Activated naive CD8-positive, alpha-beta T cell treated with anti-CD3 and anti-CD28 coated beads, Interleukin-2, amount 50 U/mL, for 24 hours (primary cell): ENCODE measurements around the gene GAB2.

Experiments used
- ATAC-seq: fragments of 150-1000 bp; cut with Tn5 transposase; one replicate; pipeline ENCODE4 v1.10.0; 2021
- DNase-seq: peaks from one replicate; pipeline ENCODE4 v3.0.0; 2021
- H3K27ac Mint-ChIP-seq: one replicate; pipeline ENCODE4 v1.8.0; 2021; ENCODE audit warnings: mild to moderate bottlenecking, mixed read lengths
- H3K27me3 Mint-ChIP-seq: one replicate; pipeline ENCODE4 v1.8.0; 2021; ENCODE audit warnings: mixed read lengths
- H3K36me3 Mint-ChIP-seq: one replicate; pipeline ENCODE4 v1.8.0; 2021; ENCODE audit warnings: low read depth, mixed read lengths
- H3K4me1 Mint-ChIP-seq: one replicate; pipeline ENCODE4 v1.8.0; 2021; ENCODE audit warnings: mixed read lengths
- H3K4me3 Mint-ChIP-seq: one replicate; pipeline ENCODE4 v1.8.0; 2021; ENCODE audit warnings: mild to moderate bottlenecking, moderate library complexity, mixed read lengths
- H3K9me3 Mint-ChIP-seq: one replicate; pipeline ENCODE4 v1.8.0; 2021; ENCODE audit warnings: mixed read lengths

GAB2 gene

GRCh38 chr11:78351979-78352841, 65.4 kb downstream of the GAB2 start:
- H3K9me3 Mint-ChIP-seq, result no peaks in the 10 kb centered on the region
- no peak for ATAC-seq
- H3K27ac Mint-ChIP-seq, result no peak overlapping the region
- DNase-seq, result no peak
- no peak overlapping the region for H3K4me3 Mint-ChIP-seq
- H3K4me1 Mint-ChIP-seq, result peaks cover 26% of the 10 kb centered on the region
- no peaks in the 10 kb centered on the region for H3K27me3 Mint-ChIP-seq
- H3K36me3 Mint-ChIP-seq, result no peaks in the 10 kb centered on the region

GRCh38 chr11:78351193-78351592, 66.4 kb downstream of the GAB2 start:
- H3K27ac Mint-ChIP-seq, result peak overlapping the region; percentile 20
- H3K4me3 Mint-ChIP-seq, result no peak overlapping the region
- ATAC-seq, result no peak

GRCh38 chr11:78350646-78351165, 66.9 kb downstream of the GAB2 start:
- Mint-ChIP-seq H3K9me3 (no peaks in the 10 kb centered on the region), H3K4me1 (peaks cover 26% of the 10 kb centered on the region), H3K27ac (peak overlapping the region; percentile 20), H3K4me3 (no peak overlapping the region), H3K36me3 (no peaks in the 10 kb centered on the region), H3K27me3 (no peaks in the 10 kb centered on the region)
- no peak for ATAC-seq
- DNase-seq, result no peak

More at GRCh38 chr11:78351193-78351592, 66.4 kb downstream of the GAB2 start:
- H3K9me3 Mint-ChIP-seq, result no peaks in the 10 kb centered on the region
- no peak for DNase-seq
- H3K4me1 Mint-ChIP-seq, result peaks cover 26% of the 10 kb centered on the region
- no peaks in the 10 kb centered on the region for H3K27me3 Mint-ChIP-seq
- H3K36me3 Mint-ChIP-seq, result no peaks in the 10 kb centered on the region

GRCh38 chr11:78350091-78350645, 67.5 kb downstream of the GAB2 start:
- ATAC-seq (no peak), DNase-seq (no peak)
- Mint-ChIP-seq H3K9me3 (no peaks in the 10 kb centered on the region), H3K36me3 (no peaks in the 10 kb centered on the region), H3K4me3 (peak overlapping the region; percentile 19), H3K27ac (peak overlapping the region; percentile 29), H3K27me3 (no peaks in the 10 kb centered on the region), H3K4me1 (peaks cover 26% of the 10 kb centered on the region)

GRCh38 chr11:78349624-78350023, 68.0 kb downstream of the GAB2 start:
- H3K27ac Mint-ChIP-seq, result no peak overlapping the region
- H3K9me3 Mint-ChIP-seq, result no peaks in the 10 kb centered on the region
- H3K4me3 Mint-ChIP-seq, result no peak overlapping the region
- DNase-seq (no peak), ATAC-seq (no peak)
- no peaks in the 10 kb centered on the region for H3K27me3 Mint-ChIP-seq
- H3K36me3 Mint-ChIP-seq, result no peaks in the 10 kb centered on the region
- H3K4me1 Mint-ChIP-seq, result peaks cover 26% of the 10 kb centered on the region

- Mint-ChIP-seq H3K4me3 (no peak overlapping the region), H3K9me3 (no peaks in the 10 kb centered on the region), H3K27me3 (no peaks in the 10 kb centered on the region), H3K36me3 (no peaks in the 10 kb centered on the region), H3K27ac (no peak overlapping the region), H3K4me1 (peaks cover 26% of the 10 kb centered on the region)
- DNase-seq (no peak), ATAC-seq (no peak)
Measured at GRCh38 chr11:78349114-78349513, 68.5 kb downstream of the GAB2 start.

- no peaks in the 10 kb centered on the region for H3K36me3 Mint-ChIP-seq
- H3K4me1 Mint-ChIP-seq, result peaks cover 26% of the 10 kb centered on the region
- H3K27ac Mint-ChIP-seq, result no peak overlapping the region
- no peak overlapping the region for H3K4me3 Mint-ChIP-seq
- ATAC-seq (no peak), DNase-seq (no peak)
- H3K27me3 Mint-ChIP-seq, result no peaks in the 10 kb centered on the region
- no peaks in the 10 kb centered on the region for H3K9me3 Mint-ChIP-seq
Measured at GRCh38 chr11:78347956-78348355, 69.7 kb downstream of the GAB2 start.

GRCh38 chr11:78346799-78347198, 70.8 kb downstream of the GAB2 start:
- Mint-ChIP-seq H3K4me1 (peaks cover 24% of the 10 kb centered on the region), H3K27me3 (peaks cover 3% of the 10 kb centered on the region), H3K9me3 (no peaks in the 10 kb centered on the region), H3K4me3 (no peak overlapping the region), H3K36me3 (no peaks in the 10 kb centered on the region), H3K27ac (no peak overlapping the region)
- no peak for DNase-seq
- no peak for ATAC-seq

GRCh38 chr11:78345450-78345849, 72.2 kb downstream of the GAB2 start:
- H3K9me3 Mint-ChIP-seq, result no peaks in the 10 kb centered on the region
- peaks cover 7% of the 10 kb centered on the region for H3K27me3 Mint-ChIP-seq
- peaks cover 20% of the 10 kb centered on the region for H3K4me1 Mint-ChIP-seq
- DNase-seq (no peak), ATAC-seq (no peak)
- no peak overlapping the region for H3K4me3 Mint-ChIP-seq
- H3K36me3 Mint-ChIP-seq, result no peaks in the 10 kb centered on the region
- H3K27ac Mint-ChIP-seq, result no peak overlapping the region

GRCh38 chr11:78344676-78345075, 72.9 kb downstream of the GAB2 start:
- Mint-ChIP-seq H3K36me3 (no peaks in the 10 kb centered on the region), H3K4me3 (no peak overlapping the region), H3K27ac (no peak overlapping the region), H3K27me3 (peaks cover 7% of the 10 kb centered on the region), H3K4me1 (peaks cover 18% of the 10 kb centered on the region), H3K9me3 (no peaks in the 10 kb centered on the region)
- ATAC-seq, result no peak
- no peak for DNase-seq

GRCh38 chr11:78344094-78344493, 73.5 kb downstream of the GAB2 start:
- Mint-ChIP-seq H3K4me1 (peaks cover 19% of the 10 kb centered on the region), H3K27me3 (peaks cover 7% of the 10 kb centered on the region), H3K4me3 (no peak overlapping the region), H3K9me3 (no peaks in the 10 kb centered on the region), H3K36me3 (no peaks in the 10 kb centered on the region), H3K27ac (no peak overlapping the region)
- no peak for DNase-seq
- ATAC-seq, result no peak

GRCh38 chr11:78343303-78343702, 74.3 kb downstream of the GAB2 start:
- no peaks in the 10 kb centered on the region for H3K9me3 Mint-ChIP-seq
- no peaks in the 10 kb centered on the region for H3K36me3 Mint-ChIP-seq
- ATAC-seq, result no peak
- H3K27ac Mint-ChIP-seq, result no peak overlapping the region
- peaks cover 14% of the 10 kb centered on the region for H3K4me1 Mint-ChIP-seq
- peaks cover 7% of the 10 kb centered on the region for H3K27me3 Mint-ChIP-seq
- no peak overlapping the region for H3K4me3 Mint-ChIP-seq
- DNase-seq, result no peak

- H3K9me3 Mint-ChIP-seq, result no peaks in the 10 kb centered on the region
- no peak for DNase-seq
- no peak overlapping the region for H3K27ac Mint-ChIP-seq
- no peaks in the 10 kb centered on the region for H3K36me3 Mint-ChIP-seq
- H3K4me3 Mint-ChIP-seq, result no peak overlapping the region
- peaks cover 10% of the 10 kb centered on the region for H3K4me1 Mint-ChIP-seq
- H3K27me3 Mint-ChIP-seq, result peaks cover 7% of the 10 kb centered on the region
- ATAC-seq, result no peak
Measured at GRCh38 chr11:78341841-78342240, 75.8 kb downstream of the GAB2 start.

GRCh38 chr11:78340530-78340929, 77.1 kb downstream of the GAB2 start:
- H3K4me3 Mint-ChIP-seq, result no peak overlapping the region
- no peaks in the 10 kb centered on the region for H3K9me3 Mint-ChIP-seq
- peaks cover 10% of the 10 kb centered on the region for H3K4me1 Mint-ChIP-seq
- ATAC-seq, result no peak
- H3K27ac Mint-ChIP-seq, result no peak overlapping the region
- no peaks in the 10 kb centered on the region for H3K36me3 Mint-ChIP-seq
- peaks cover 7% of the 10 kb centered on the region for H3K27me3 Mint-ChIP-seq
- DNase-seq, result no peak

- ATAC-seq, result no peak
- H3K4me3 Mint-ChIP-seq, result no peak overlapping the region
- H3K27ac Mint-ChIP-seq, result no peak overlapping the region
Measured at GRCh38 chr11:78339945-78340344, 77.7 kb downstream of the GAB2 start.

More at GRCh38 chr11:78339945-78340344, 77.7 kb downstream of the GAB2 start:
- Mint-ChIP-seq H3K36me3 (no peaks in the 10 kb centered on the region), H3K9me3 (no peaks in the 10 kb centered on the region), H3K27me3 (peaks cover 7% of the 10 kb centered on the region), H3K4me1 (peaks cover 10% of the 10 kb centered on the region)
- DNase-seq, result no peak
